Coronary artery (tissue), 2 donors: Measurements from ENCODE around the gene GRIA2.

Experiments
- DNase-seq: peaks from one replicate; pipeline ENCODE4 v3.0.0-alpha.2; 2017; ENCODE audit warnings: low spot score
- H3K27ac ChIP-seq, 2 donors: fragments of 200-600 bp; sonication (generic); one replicate each; pipeline ENCODE4 v1.5.1; 2016 to 2019
- H3K4me3 ChIP-seq: fragments of 200-600 bp; sonication (generic); 2 replicates; pipeline ENCODE4 v1.5.1; 2016; ENCODE audit warnings: mild to moderate bottlenecking, moderate library complexity
- CTCF ChIP-seq: fragments of 200-600 bp; sonication (generic); IDR thresholded peaks from one replicate; pipeline ENCODE4 v1.5.1; 2019; ENCODE audit warnings: antibody characterized with exemption

Gene GRIA2

GRCh38 chr4:157327666-157328065 is 107.1 kb downstream of the GRIA2 start:
- TF ChIP-seq CTCF = no peak
- no peak for DNase-seq
- no peak overlapping the region for H3K4me3 ChIP-seq
- H3K27ac ChIP-seq = no peak overlapping the region

- no peak for DNase-seq
- H3K4me3 ChIP-seq = no peak overlapping the region
- H3K27ac ChIP-seq = no peak overlapping the region
- TF ChIP-seq CTCF = no peak
Observed at GRCh38 chr4:157357887-157358286, 137.4 kb downstream of the GRIA2 start.

DNA sequence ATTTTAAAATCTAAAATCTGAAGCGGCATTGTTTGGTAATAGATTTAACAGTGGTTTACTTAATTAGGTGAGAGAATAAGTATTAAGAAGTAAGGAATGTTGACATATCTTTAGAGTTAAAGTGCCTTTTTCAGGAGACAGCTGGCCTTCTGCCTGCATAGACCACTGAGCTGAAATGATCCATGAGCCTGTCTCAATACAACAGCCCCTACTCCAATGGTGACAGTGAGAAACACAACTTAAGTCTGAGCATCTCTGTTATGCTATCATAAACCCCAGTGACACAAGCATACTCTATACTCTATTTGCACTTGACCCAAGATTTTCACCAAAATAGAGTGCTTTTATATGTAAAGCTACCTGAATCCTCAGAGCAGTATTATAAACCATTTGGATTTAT is 137.9 kb downstream of the GRIA2 start:
- Histone ChIP-seq H3K27ac (no peak overlapping the region), H3K4me3 (no peak overlapping the region)
- no peak for DNase-seq
- no peak for TF ChIP-seq CTCF

GRCh38 chr4:157358851-157359250 is 138.3 kb downstream of the GRIA2 start:
- no peak for DNase-seq
- H3K4me3 ChIP-seq = no peak overlapping the region

GRCh38 chr4:157363360-157363759 is 142.8 kb downstream of the GRIA2 start:
- no peak for DNase-seq
- Histone ChIP-seq H3K27ac (no peak overlapping the region), H3K4me3 (no peak overlapping the region)
- TF ChIP-seq CTCF = no peak

More at GRCh38 chr4:157358851-157359250, 138.3 kb downstream of the GRIA2 start:
- H3K27ac ChIP-seq = no peak overlapping the region
- TF ChIP-seq CTCF = no peak

- Histone ChIP-seq H3K27ac (no peak overlapping the region), H3K4me3 (no peak overlapping the region)
- no peak for TF ChIP-seq CTCF
- DNase-seq = no peak
Observed at GRCh38 chr4:157372154-157372553, 151.6 kb downstream of the GRIA2 start.

- no peak for TF ChIP-seq CTCF
- DNase-seq = no peak
- Histone ChIP-seq H3K27ac (no peak overlapping the region), H3K4me3 (no peak overlapping the region)
Observed at GRCh38 chr4:157372567-157372966, 152.0 kb downstream of the GRIA2 start.
